ENCODE data around the gene SEC16A. TPM values are rescaled to one million over a fixed set of nuclear protein-coding genes. Genes with fewer than 3 reads are reported as not detected.
A peak's percentile ranks its signal among the peaks of the same experiment; 100 is the strongest.

The SEC16A gene
- total RNA-seq, 8 experiments from 2014 or later, result 21.8 to 59.1 (median 35.0) TPM

GRCh38 chr9:136526625-136527066 is 43.8 kb upstream of the SEC16A start:
- peaks cover 64 to 65% of the 10 kb centered on the region in 2 donors for H3K4me1 ChIP-seq (replicated peaks in 1 of 2)
- in situ Hi-C loops (cut with MboI; ENCODE audit: low pct_unique_long_range_greater_than_20kb in 2 of 9, low sequenced_read_pairs in 9 of 9, unreplicated experiment in 9 of 9), result no loop called here
- H3K4me3 ChIP-seq, result peak overlapping the region in 1 of 5 donors; percentile 11
- ATAC-seq (replicated peaks in 6 of 8), result peak in 5 of 8 experiments; percentile 72 to 84 (median 82)
- peak overlapping the region; percentile 77 for H3K27ac ChIP-seq
- WGBS, 10 experiments, result no CpG with 5 or more reads among the region's 30 CpGs

- 32 to 85% (median 60%) methylated on average over 2 to 5 of the region's 30 CpGs; no CpG with 5 or more reads in 7 of the 10 experiments for WGBS, 10 experiments
- peaks cover 57 to 58% of the 10 kb centered on the region in 2 donors for H3K4me1 ChIP-seq (replicated peaks in 1 of 2)
- peak overlapping the region; percentile 77 for H3K27ac ChIP-seq
- peak overlapping the region in 1 of 5 donors; percentile 11 for H3K4me3 ChIP-seq
- in situ Hi-C loops (cut with MboI; ENCODE audit: low pct_unique_long_range_greater_than_20kb in 2 of 9, low sequenced_read_pairs in 9 of 9, unreplicated experiment in 9 of 9), result no loop called here
- ATAC-seq (replicated peaks in 6 of 8), result peak in 5 of 8 experiments; percentile 53 to 70 (median 60)
These were observed 43.1 kb upstream of the SEC16A start for GRCh38 chr9:136525841-136526499.

GRCh38 chr9:136525207-136525606 is 42.4 kb upstream of the SEC16A start:
- no peak overlapping the region for H3K4me3 ChIP-seq
- peaks cover 49 to 58% of the 10 kb centered on the region in 2 donors for H3K4me1 ChIP-seq (replicated peaks in 1 of 2)
- peak in 1 of 8 experiments; percentile 8 for ATAC-seq (replicated peaks in 6 of 8)
- H3K27ac ChIP-seq, result peak overlapping the region in 1 of 2 donors; percentile 77
- WGBS, 10 experiments, result 100% methylated on average over 1 of the region's 21 CpGs; no CpG with 5 or more reads in 9 of the 10 experiments
- in situ Hi-C loops (cut with MboI; ENCODE audit: low pct_unique_long_range_greater_than_20kb in 2 of 9, low sequenced_read_pairs in 9 of 9, unreplicated experiment in 9 of 9), result no loop called here

- peaks cover 25 to 39% of the 10 kb centered on the region in 2 donors for H3K4me1 ChIP-seq (replicated peaks in 1 of 2)
- H3K4me3 ChIP-seq, result no peak overlapping the region
- 100% methylated on average over 2 of the region's 59 CpGs; no CpG with 5 or more reads in 9 of the 10 experiments for WGBS, 10 experiments
- in situ Hi-C loops (cut with MboI; ENCODE audit: low pct_unique_long_range_greater_than_20kb in 2 of 9, low sequenced_read_pairs in 9 of 9, unreplicated experiment in 9 of 9), result no loop called here
- no peak overlapping the region for H3K27ac ChIP-seq
- ATAC-seq (replicated peaks in 6 of 8), result no peak
These were observed 39.7 kb upstream of the SEC16A start for GRCh38 chr9:136522314-136523237.

- Histone ChIP-seq H3K4me3 (no peak overlapping the region), H3K4me1 (replicated peaks in 1 of 2) (peaks cover 17 to 35% of the 10 kb centered on the region in 2 donors), H3K27ac (peak overlapping the region in 1 of 2 donors; percentile 44)
- in situ Hi-C loops (cut with MboI; ENCODE audit: low pct_unique_long_range_greater_than_20kb in 2 of 9, low sequenced_read_pairs in 9 of 9, unreplicated experiment in 9 of 9), result no loop called here
- ATAC-seq (replicated peaks in 6 of 8), result no peak
- no CpG with 5 or more reads among the region's 10 CpGs for WGBS, 10 experiments
These were observed 38.7 kb upstream of the SEC16A start for GRCh38 chr9:136521537-136521936.

GRCh38 chr9:136520053-136520540 is 37.3 kb upstream of the SEC16A start:
- WGBS, 10 experiments, result 58 to 100% (median 96%) methylated on average over 5 to 6 of the region's 20 CpGs; no CpG with 5 or more reads in 7 of the 10 experiments
- H3K4me3 ChIP-seq, result no peak overlapping the region
- in situ Hi-C loops (cut with MboI; ENCODE audit: low pct_unique_long_range_greater_than_20kb in 2 of 9, low sequenced_read_pairs in 9 of 9, unreplicated experiment in 9 of 9), result no loop called here
- H3K27ac ChIP-seq, result peak overlapping the region in 1 of 2 donors; percentile 52
- no peak for ATAC-seq (replicated peaks in 6 of 8)
- peaks cover 12 to 29% of the 10 kb centered on the region in 2 donors for H3K4me1 ChIP-seq (replicated peaks in 1 of 2)

- ATAC-seq (replicated peaks in 6 of 8), result no peak
- peaks cover 11 to 28% of the 10 kb centered on the region in 2 donors for H3K4me1 ChIP-seq (replicated peaks in 1 of 2)
- 81 to 100% (median 94%) methylated on average over 1 to 5 of the region's 32 CpGs; no CpG with 5 or more reads in 6 of the 10 experiments for WGBS, 10 experiments
- in situ Hi-C loops (cut with MboI; ENCODE audit: low pct_unique_long_range_greater_than_20kb in 2 of 9, low sequenced_read_pairs in 9 of 9, unreplicated experiment in 9 of 9), result no loop called here
- no peak overlapping the region for H3K4me3 ChIP-seq
- H3K27ac ChIP-seq, result peak overlapping the region in 1 of 2 donors; percentile 28
These were observed 36.6 kb upstream of the SEC16A start for GRCh38 chr9:136519263-136520052.

GRCh38 chr9:136518623-136519022 is 35.8 kb upstream of the SEC16A start:
- in situ Hi-C loops (cut with MboI; ENCODE audit: low pct_unique_long_range_greater_than_20kb in 2 of 9, low sequenced_read_pairs in 9 of 9, unreplicated experiment in 9 of 9), result no loop called here

GRCh38 chr9:136517950-136518349 is 35.1 kb upstream of the SEC16A start:
- in situ Hi-C loops (cut with MboI; ENCODE audit: low pct_unique_long_range_greater_than_20kb in 2 of 9, low sequenced_read_pairs in 9 of 9, unreplicated experiment in 9 of 9), result no loop called here
- Histone ChIP-seq H3K4me3 (no peak overlapping the region), H3K4me1 (replicated peaks in 1 of 2) (peaks cover 11 to 28% of the 10 kb centered on the region in 2 donors), H3K27ac (no peak overlapping the region)
- 100% methylated on average over 1 to 7 of the region's 17 CpGs; no CpG with 5 or more reads in 8 of the 10 experiments for WGBS, 10 experiments
- no peak for ATAC-seq (replicated peaks in 6 of 8)

More at GRCh38 chr9:136518623-136519022, 35.8 kb upstream of the SEC16A start:
- WGBS, 10 experiments, result 50 to 100% (median 90%) methylated on average over 1 to 2 of the region's 18 CpGs; no CpG with 5 or more reads in 7 of the 10 experiments
- Histone ChIP-seq H3K4me1 (replicated peaks in 1 of 2) (peaks cover 11 to 28% of the 10 kb centered on the region in 2 donors), H3K27ac (no peak overlapping the region), H3K4me3 (no peak overlapping the region)
- no peak for ATAC-seq (replicated peaks in 6 of 8)

GRCh38 chr9:136517012-136517743 is 34.3 kb upstream of the SEC16A start:
- ATAC-seq (replicated peaks in 6 of 8), result no peak
- WGBS, 10 experiments, result 80 to 100% methylated on average over 1 to 3 of the region's 37 CpGs; no CpG with 5 or more reads in 8 of the 10 experiments
- Histone ChIP-seq H3K4me3 (no peak overlapping the region), H3K27ac (no peak overlapping the region), H3K4me1 (replicated peaks in 1 of 2) (peaks cover 16 to 28% of the 10 kb centered on the region in 2 donors)
- in situ Hi-C loops (cut with MboI; ENCODE audit: low pct_unique_long_range_greater_than_20kb in 2 of 9, low sequenced_read_pairs in 9 of 9, unreplicated experiment in 9 of 9), result no loop called here

- in situ Hi-C loops (cut with MboI; ENCODE audit: low pct_unique_long_range_greater_than_20kb in 2 of 9, low sequenced_read_pairs in 9 of 9, unreplicated experiment in 9 of 9), result no loop called here
- peak overlapping the region in 1 of 2 donors; percentile 10 for H3K27ac ChIP-seq
These were observed 33.4 kb upstream of the SEC16A start for GRCh38 chr9:136516191-136516654.

More at GRCh38 chr9:136516191-136516654, 33.4 kb upstream of the SEC16A start:
- WGBS, 10 experiments, result 33 to 40% methylated on average over 1 to 5 of the region's 19 CpGs; no CpG with 5 or more reads in 8 of the 10 experiments
- H3K4me3 ChIP-seq, result no peak overlapping the region
- peak in 5 of 8 experiments; percentile 66 to 75 (median 71) for ATAC-seq (replicated peaks in 6 of 8)
- H3K4me1 ChIP-seq (replicated peaks in 1 of 2), result peaks cover 23 to 28% of the 10 kb centered on the region in 2 donors

Measured in motor neuron (in vitro differentiated cells).